HEK293 (cell line): ENCODE results near the gene ARHGAP5.

ENCODE experiments used
- CTCF ChIA-PET: fragments of 350-600 bp; formaldehyde crosslinking; extraction: SDS; loops from one replicate; lab custom pipeline; 2021; ENCODE audit warnings: antibody characterized with exemption; lab: Yijun Ruan, JAX
- POLR2A ChIA-PET: fragments of 300-600 bp; formaldehyde crosslinking; extraction: SDS; loops from one replicate; lab custom pipeline; 2020; ENCODE audit warnings: antibody characterized with exemption, inconsistent platforms; lab: Yijun Ruan, JAX
- H3K27ac ChIP-seq: fragments of 200-500 bp; sonication (Bioruptor generic); 2 replicates; pipeline ENCODE4 v1.5.1; 2014; ENCODE audit warnings: low read depth, low read length, control low read depth, inconsistent platforms; ENCODE audit errors: extremely low read depth
- H3K36me3 ChIP-seq, 2 experiments: fragments of 200-500 bp in 1 of 2; sonication (Bioruptor generic) in 1 of 2; 1 replicate in 1 of 2; 2 replicates in 1 of 2; pipeline ENCODE4 v1.5.1; 2014 to 2017; ENCODE audit warnings: inconsistent platforms in 2 of 2, low read length in 2 of 2; ENCODE audit not compliant: control insufficient read depth in 2 of 2, insufficient read depth in 1 of 2
- H3K4me1 ChIP-seq: fragments of 200-500 bp; sonication (Bioruptor generic); 2 replicates; pipeline ENCODE4 v1.5.1; 2014; ENCODE audit warnings: mild to moderate bottlenecking, low read length, inconsistent platforms; ENCODE audit not compliant: control insufficient read depth, insufficient read depth
- H3K4me3 ChIP-seq: 2 replicates; pipeline ENCODE4 v1.5.1; 2011; ENCODE audit warnings: low read depth, mild to moderate bottlenecking, control low read depth, low read length, moderate library complexity
- H3K9me3 ChIP-seq: fragments of 200-500 bp; sonication (Bioruptor generic); 2 replicates; pipeline ENCODE4 v1.5.1; 2014; ENCODE audit warnings: low read depth, low read length, inconsistent platforms; ENCODE audit not compliant: control insufficient read depth, insufficient read depth
- BCL11A ChIP-seq: fragments of 450-650 bp; formaldehyde crosslinking; IDR thresholded peaks from 2 replicates; pipeline ENCODE4 v1.5.1; 2016; ENCODE audit warnings: low read depth, missing biosample characterization, missing genetic modification characterization
- GFI1B ChIP-seq: fragments of 450-650 bp; formaldehyde crosslinking; IDR thresholded peaks from 2 replicates; pipeline ENCODE4 v1.5.1; 2016; ENCODE audit warnings: missing biosample characterization, missing genetic modification characterization
- GLIS1 ChIP-seq: fragments of 450-650 bp; formaldehyde crosslinking; IDR thresholded peaks from 2 replicates; pipeline ENCODE4 v1.5.1; 2016; ENCODE audit warnings: missing biosample characterization, missing genetic modification characterization
- ZIC2 ChIP-seq: fragments of 450-650 bp; formaldehyde crosslinking; IDR thresholded peaks from 2 replicates; pipeline ENCODE4 v1.5.1; 2016; ENCODE audit warnings: missing biosample characterization, missing genetic modification characterization
- ZNF10 ChIP-seq: fragments of 450-650 bp; formaldehyde crosslinking; IDR thresholded peaks from 2 replicates; pipeline ENCODE4 v1.5.1; 2017; ENCODE audit warnings: missing biosample characterization, missing genetic modification characterization
- ZNF202 ChIP-seq: fragments of 450-650 bp; formaldehyde crosslinking; IDR thresholded peaks from 2 replicates; pipeline ENCODE4 v1.5.1; 2016; ENCODE audit warnings: missing biosample characterization, missing genetic modification characterization, borderline replicate concordance
- ZNF341 ChIP-seq: fragments of 450-650 bp; formaldehyde crosslinking; IDR thresholded peaks from 2 replicates; pipeline ENCODE4; 2016; ENCODE audit warnings: low read depth, missing biosample characterization, missing genetic modification characterization
- ZNF350 ChIP-seq: fragments of 450-650 bp; formaldehyde crosslinking; IDR thresholded peaks from 2 replicates; pipeline ENCODE4 v1.5.0; 2017; ENCODE audit warnings: missing biosample characterization, mild to moderate bottlenecking, missing genetic modification characterization
- ZNF404 ChIP-seq: fragments of 450-650 bp; formaldehyde crosslinking; IDR thresholded peaks from 2 replicates; pipeline ENCODE4 v1.5.1; 2017; ENCODE audit warnings: missing biosample characterization, missing genetic modification characterization
- ZNF530 ChIP-seq: fragments of 450-650 bp; formaldehyde crosslinking; IDR thresholded peaks from 2 replicates; pipeline ENCODE4 v1.5.1; 2016; ENCODE audit warnings: low read depth, missing biosample characterization, missing genetic modification characterization
- ZNF544 ChIP-seq: fragments of 450-650 bp; formaldehyde crosslinking; IDR thresholded peaks from 2 replicates; pipeline ENCODE4 v1.5.0; 2017; ENCODE audit warnings: missing biosample characterization, missing genetic modification characterization
- ZNF658 ChIP-seq: fragments of 450-650 bp; formaldehyde crosslinking; IDR thresholded peaks from 2 replicates; pipeline ENCODE4; 2016; ENCODE audit warnings: missing biosample characterization, missing genetic modification characterization
- ZSCAN30 ChIP-seq: fragments of 450-650 bp; IDR thresholded peaks from 2 replicates; pipeline ENCODE4 v1.5.1; 2018; ENCODE audit warnings: missing biosample characterization, mild to moderate bottlenecking, missing genetic modification characterization, moderate library complexity
- TF ChIP-seq, protein P1 (sequence below): fragments of 450-650 bp; formaldehyde crosslinking; IDR thresholded peaks from 2 replicates; pipeline ENCODE4 v1.5.1; 2017; ENCODE audit warnings: missing biosample characterization, missing genetic modification characterization
- TF ChIP-seq, protein P2 (sequence below): fragments of 450-650 bp; formaldehyde crosslinking; IDR thresholded peaks from 2 replicates; pipeline ENCODE4 v1.5.1; 2016; ENCODE audit warnings: missing biosample characterization, missing genetic modification characterization
- TF ChIP-seq, protein P3 (sequence below): fragments of 450-650 bp; formaldehyde crosslinking; IDR thresholded peaks from 2 replicates; pipeline ENCODE4 v1.5.1; 2016; ENCODE audit warnings: missing biosample characterization, missing genetic modification characterization
- TF ChIP-seq, protein P4 (sequence below): fragments of 450-650 bp; formaldehyde crosslinking; IDR thresholded peaks from 2 replicates; pipeline ENCODE4 v1.5.1; 2016; ENCODE audit warnings: missing biosample characterization, missing genetic modification characterization
- TF ChIP-seq, protein P5 (sequence below): fragments of 450-650 bp; IDR thresholded peaks from 2 replicates; pipeline ENCODE4 v1.5.1; 2018; ENCODE audit warnings: missing biosample characterization, mild to moderate bottlenecking, missing genetic modification characterization

Gene ARHGAP5

DNA sequence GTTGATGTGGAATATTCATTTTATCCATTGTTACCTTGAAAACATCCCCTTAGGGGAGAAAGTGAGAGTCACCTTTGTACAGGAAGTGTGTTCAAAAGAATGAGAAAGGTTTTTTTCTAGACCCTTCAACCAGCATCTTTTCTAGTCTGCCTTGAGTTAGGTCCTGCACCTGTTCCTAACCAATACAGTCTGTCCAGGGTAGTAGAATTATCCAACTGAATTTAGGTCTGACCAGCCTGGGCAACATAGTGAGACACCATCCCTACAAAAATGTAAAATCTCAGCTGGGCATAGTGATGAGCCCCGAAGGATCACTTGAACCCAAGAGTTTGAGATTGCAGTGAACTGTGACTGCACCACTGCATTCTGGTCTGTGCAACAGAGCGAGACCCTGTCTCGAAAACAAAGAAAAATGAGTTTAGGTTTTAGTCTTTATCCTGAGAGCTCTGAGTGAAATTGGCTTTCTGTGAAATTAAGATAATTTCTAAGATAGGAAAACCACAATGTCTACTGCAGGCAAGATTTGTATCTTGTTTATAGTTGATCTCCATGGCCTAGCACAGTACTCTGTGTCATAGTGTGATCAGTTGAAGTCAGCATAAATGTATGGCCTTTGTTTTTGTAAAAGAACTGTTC, 25.2 kb downstream of the ARHGAP5 start (continued):
- TF ChIP-seq, protein P1, sequence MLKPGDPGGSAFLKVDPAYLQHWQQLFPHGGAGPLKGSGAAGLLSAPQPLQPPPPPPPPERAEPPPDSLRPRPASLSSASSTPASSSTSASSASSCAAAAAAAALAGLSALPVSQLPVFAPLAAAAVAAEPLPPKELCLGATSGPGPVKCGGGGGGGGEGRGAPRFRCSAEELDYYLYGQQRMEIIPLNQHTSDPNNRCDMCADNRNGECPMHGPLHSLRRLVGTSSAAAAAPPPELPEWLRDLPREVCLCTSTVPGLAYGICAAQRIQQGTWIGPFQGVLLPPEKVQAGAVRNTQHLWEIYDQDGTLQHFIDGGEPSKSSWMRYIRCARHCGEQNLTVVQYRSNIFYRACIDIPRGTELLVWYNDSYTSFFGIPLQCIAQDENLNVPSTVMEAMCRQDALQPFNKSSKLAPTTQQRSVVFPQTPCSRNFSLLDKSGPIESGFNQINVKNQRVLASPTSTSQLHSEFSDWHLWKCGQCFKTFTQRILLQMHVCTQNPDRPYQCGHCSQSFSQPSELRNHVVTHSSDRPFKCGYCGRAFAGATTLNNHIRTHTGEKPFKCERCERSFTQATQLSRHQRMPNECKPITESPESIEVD, result peak; percentile 88
- TF ChIP-seq ZIC2 (tag by site-specific recombination), result no peak
- TF ChIP-seq ZNF10 (tag by site-specific recombination), result peak; percentile 93

DNA sequence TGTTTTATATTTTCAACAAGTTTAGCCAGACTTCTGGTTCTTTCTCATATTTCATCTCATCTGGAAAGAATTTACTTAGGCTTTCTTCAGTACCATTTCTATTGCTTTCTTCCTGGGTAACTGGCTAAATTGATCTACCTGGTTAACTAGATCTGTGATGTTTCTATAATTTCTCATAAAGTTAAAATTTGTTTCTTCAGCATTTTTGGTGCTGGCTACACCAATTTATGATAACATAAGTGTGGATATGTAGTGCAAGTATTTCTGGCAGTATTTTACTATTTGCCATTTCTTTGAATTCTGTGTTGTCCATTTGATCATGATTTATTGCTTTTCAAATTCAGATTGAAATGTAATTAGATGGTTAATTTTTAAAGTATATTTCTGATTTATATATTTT, 25.9 kb downstream of the ARHGAP5 start:
- Histone ChIP-seq H3K4me1 (peaks cover 24% of the 10 kb centered on the region), H3K27ac (peak overlapping the region; percentile 47; the same call in 1 of the 2 replicates), H3K9me3 (no peaks in the 10 kb centered on the region), H3K4me3 (no peak overlapping the region), H3K36me3 (peaks cover 4% of the 10 kb centered on the region in 2 experiments; a peak in 2 of 3 replicates)
- TF ChIP-seq ZNF341 (no peak), BCL11A (tag by site-specific recombination) (no peak), ZNF544 (tag by site-specific recombination) (no peak), ZNF202 (tag by site-specific recombination) (no peak), GLIS1 (tag by site-specific recombination) (no peak), ZNF350 (tag by site-specific recombination) (no peak), ZNF404 (tag by site-specific recombination) (no peak), GFI1B (tag by site-specific recombination) (no peak), ZNF530 (tag by site-specific recombination) (no peak), ZSCAN30 (tag by site-specific recombination) (no peak), ZNF658 (no peak)
- TF ChIP-seq, protein P2, sequence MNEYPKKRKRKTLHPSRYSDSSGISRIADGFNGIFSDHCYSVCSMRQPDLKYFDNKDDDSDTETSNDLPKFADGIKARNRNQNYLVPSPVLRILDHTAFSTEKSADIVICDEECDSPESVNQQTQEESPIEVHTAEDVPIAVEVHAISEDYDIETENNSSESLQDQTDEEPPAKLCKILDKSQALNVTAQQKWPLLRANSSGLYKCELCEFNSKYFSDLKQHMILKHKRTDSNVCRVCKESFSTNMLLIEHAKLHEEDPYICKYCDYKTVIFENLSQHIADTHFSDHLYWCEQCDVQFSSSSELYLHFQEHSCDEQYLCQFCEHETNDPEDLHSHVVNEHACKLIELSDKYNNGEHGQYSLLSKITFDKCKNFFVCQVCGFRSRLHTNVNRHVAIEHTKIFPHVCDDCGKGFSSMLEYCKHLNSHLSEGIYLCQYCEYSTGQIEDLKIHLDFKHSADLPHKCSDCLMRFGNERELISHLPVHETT, result no peak
- TF ChIP-seq, protein P3, sequence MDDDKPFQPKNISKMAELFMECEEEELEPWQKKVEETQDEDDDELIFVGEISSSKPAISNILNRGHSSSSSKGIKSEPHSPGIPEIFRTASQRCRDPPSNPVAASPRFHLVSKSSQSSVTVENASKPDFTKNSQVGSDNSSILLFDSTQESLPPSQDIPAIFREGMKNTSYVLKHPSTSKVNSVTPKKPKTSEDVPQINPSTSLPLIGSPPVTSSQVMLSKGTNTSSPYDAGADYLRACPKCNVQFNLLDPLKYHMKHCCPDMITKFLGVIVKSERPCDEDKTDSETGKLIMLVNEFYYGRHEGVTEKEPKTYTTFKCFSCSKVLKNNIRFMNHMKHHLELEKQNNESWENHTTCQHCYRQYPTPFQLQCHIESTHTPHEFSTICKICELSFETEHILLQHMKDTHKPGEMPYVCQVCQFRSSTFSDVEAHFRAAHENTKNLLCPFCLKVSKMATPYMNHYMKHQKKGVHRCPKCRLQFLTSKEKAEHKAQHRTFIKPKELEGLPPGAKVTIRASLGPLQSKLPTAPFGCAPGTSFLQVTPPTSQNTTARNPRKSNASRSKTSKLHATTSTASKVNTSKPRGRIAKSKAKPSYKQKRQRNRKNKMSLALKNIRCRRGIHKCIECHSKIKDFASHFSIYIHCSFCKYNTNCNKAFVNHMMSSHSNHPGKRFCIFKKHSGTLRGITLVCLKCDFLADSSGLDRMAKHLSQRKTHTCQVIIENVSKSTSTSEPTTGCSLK (tag by site-specific recombination), result no peak
- TF ChIP-seq, protein P4, sequence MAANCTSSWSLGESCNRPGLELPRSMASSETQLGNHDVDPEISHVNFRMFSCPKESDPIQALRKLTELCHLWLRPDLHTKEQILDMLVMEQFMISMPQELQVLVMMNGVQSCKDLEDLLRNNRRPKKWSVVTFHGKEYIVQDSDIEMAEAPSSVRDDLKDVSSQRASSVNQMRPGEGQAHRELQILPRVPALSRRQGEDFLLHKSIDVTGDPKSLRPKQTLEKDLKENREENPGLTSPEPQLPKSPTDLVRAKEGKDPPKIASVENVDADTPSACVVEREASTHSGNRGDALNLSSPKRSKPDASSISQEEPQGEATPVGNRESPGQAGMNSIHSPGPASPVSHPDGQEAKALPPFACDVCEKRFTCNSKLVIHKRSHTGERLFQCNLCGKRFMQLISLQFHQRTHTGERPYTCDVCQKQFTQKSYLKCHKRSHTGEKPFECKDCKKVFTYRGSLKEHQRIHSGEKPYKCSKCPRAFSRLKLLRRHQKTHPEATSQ (tag by site-specific recombination), result no peak
- TF ChIP-seq, protein P5, sequence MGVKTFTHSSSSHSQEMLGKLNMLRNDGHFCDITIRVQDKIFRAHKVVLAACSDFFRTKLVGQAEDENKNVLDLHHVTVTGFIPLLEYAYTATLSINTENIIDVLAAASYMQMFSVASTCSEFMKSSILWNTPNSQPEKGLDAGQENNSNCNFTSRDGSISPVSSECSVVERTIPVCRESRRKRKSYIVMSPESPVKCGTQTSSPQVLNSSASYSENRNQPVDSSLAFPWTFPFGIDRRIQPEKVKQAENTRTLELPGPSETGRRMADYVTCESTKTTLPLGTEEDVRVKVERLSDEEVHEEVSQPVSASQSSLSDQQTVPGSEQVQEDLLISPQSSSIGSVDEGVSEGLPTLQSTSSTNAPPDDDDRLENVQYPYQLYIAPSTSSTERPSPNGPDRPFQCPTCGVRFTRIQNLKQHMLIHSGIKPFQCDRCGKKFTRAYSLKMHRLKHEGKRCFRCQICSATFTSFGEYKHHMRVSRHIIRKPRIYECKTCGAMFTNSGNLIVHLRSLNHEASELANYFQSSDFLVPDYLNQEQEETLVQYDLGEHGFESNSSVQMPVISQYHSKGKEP, result no peak
- ChIA-PET POLR2A (no interaction called here), CTCF (interaction anchor here (1.0 kb wide), 1 partner anchor 148 kb away, joined by 3 read pairs; no protein-coding TSS in a partner anchor)
